ENCODE results near the gene KDELR3. TPM values are rescaled to one million over a fixed set of nuclear protein-coding genes. Genes with fewer than 3 reads are reported as not detected.

The KDELR3 gene
- polyA plus RNA-seq, 1 donor (not counting 4 experiments of a cell fraction or from before 2014, with no cell fraction given): 10.1 TPM

- dilution Hi-C loops (cut with MboI; ENCODE audit: extremely low pct_ligation_motif_present, low sequenced_read_pairs): no loop called here
- FAIRE-seq: no peak
These were observed 2.8 kb upstream of the KDELR3 start for GRCh38 chr22:38464992-38465672.

GRCh38 chr22:38465673-38466490, 2.0 kb upstream of the KDELR3 start:
- no peaks in the 10 kb centered on the region for H3K36me3 ChIP-seq (ENCODE audit: control insufficient read depth in 2 of 2, extremely low read depth in 1 of 2, insufficient read depth in 2 of 2, low read length in 2 of 2)
- H3K4me2 ChIP-seq (ENCODE audit: control insufficient read depth, extremely low read depth, insufficient read depth, low read depth, low read length): no peak overlapping the region
- H3K9ac ChIP-seq (ENCODE audit: control insufficient read depth, extremely low read depth, insufficient read depth, low read length): no peak overlapping the region
- dilution Hi-C loops (cut with MboI; ENCODE audit: extremely low pct_ligation_motif_present, low sequenced_read_pairs): no loop called here
- peaks cover 2% of the 10 kb centered on the region for H4K20me1 ChIP-seq (ENCODE audit: control insufficient read depth, extremely low read depth, insufficient read depth, low read length)
- TF ChIP-seq EZH2 (IDR thresholded peaks at IDR 0.05; ENCODE audit: low read length): no peak
- no peak for TF ChIP-seq CTCF (optimal IDR thresholded peaks at IDR 0.05 in 1 of 3, IDR thresholded peaks at IDR 0.05 in 1 of 3, conservative IDR thresholded peaks at IDR 0.05 in 1 of 3; ENCODE audit: extremely low read depth in 1 of 3, insufficient read depth in 2 of 3, low read length in 3 of 3)
- H3K27ac ChIP-seq (ENCODE audit: control insufficient read depth, insufficient read depth, low read length): no peak overlapping the region
- FAIRE-seq (no peak), DNase-seq (ENCODE audit: low read depth, low spot score) (no peak)
- no peak overlapping the region for H3K4me3 ChIP-seq (ENCODE audit: control insufficient read depth in 2 of 3, extremely low read depth in 1 of 3, insufficient read depth in 2 of 3, low read depth in 1 of 3, low read length in 3 of 3)
- peaks cover 22% of the 10 kb centered on the region for H3K4me1 ChIP-seq (ENCODE audit: control insufficient read depth, extremely low read depth, insufficient read depth, low read length)
- H3K9me3 ChIP-seq (ENCODE audit: control insufficient read depth, low read depth, low read length): no peaks in the 10 kb centered on the region
- H3K79me2 ChIP-seq (ENCODE audit: control insufficient read depth, insufficient read depth, low read length): no peaks in the 10 kb centered on the region
- H3K9me1 ChIP-seq (ENCODE audit: control insufficient read depth, extremely low read depth, insufficient read depth, low read length): no peaks in the 10 kb centered on the region
- peaks cover 32% of the 10 kb centered on the region for H3K27me3 ChIP-seq (ENCODE audit: control insufficient read depth, extremely low read depth, insufficient read depth, low read length)
- H2AFZ ChIP-seq (ENCODE audit: control insufficient read depth, low read length): no peak overlapping the region

More at GRCh38 chr22:38464992-38465672, 2.8 kb upstream of the KDELR3 start:
- no peak overlapping the region for H3K27ac ChIP-seq (ENCODE audit: control insufficient read depth, insufficient read depth, low read length)
- no peak overlapping the region for H3K9ac ChIP-seq (ENCODE audit: control insufficient read depth, extremely low read depth, insufficient read depth, low read length)
- TF ChIP-seq CTCF (optimal IDR thresholded peaks at IDR 0.05 in 1 of 3, IDR thresholded peaks at IDR 0.05 in 1 of 3, conservative IDR thresholded peaks at IDR 0.05 in 1 of 3; ENCODE audit: extremely low read depth in 1 of 3, insufficient read depth in 2 of 3, low read length in 3 of 3): no peak
- H3K9me1 ChIP-seq (ENCODE audit: control insufficient read depth, extremely low read depth, insufficient read depth, low read length): no peaks in the 10 kb centered on the region
- peaks cover 22% of the 10 kb centered on the region for H3K4me1 ChIP-seq (ENCODE audit: control insufficient read depth, extremely low read depth, insufficient read depth, low read length)
- H3K4me2 ChIP-seq (ENCODE audit: control insufficient read depth, extremely low read depth, insufficient read depth, low read depth, low read length): no peak overlapping the region
- H2AFZ ChIP-seq (ENCODE audit: control insufficient read depth, low read length): no peak overlapping the region
- no peaks in the 10 kb centered on the region for H3K36me3 ChIP-seq (ENCODE audit: control insufficient read depth in 2 of 2, extremely low read depth in 1 of 2, insufficient read depth in 2 of 2, low read length in 2 of 2)
- no peak for DNase-seq (ENCODE audit: low read depth, low spot score)
- H4K20me1 ChIP-seq (ENCODE audit: control insufficient read depth, extremely low read depth, insufficient read depth, low read length): peaks cover 2% of the 10 kb centered on the region
- no peaks in the 10 kb centered on the region for H3K79me2 ChIP-seq (ENCODE audit: control insufficient read depth, insufficient read depth, low read length)
- H3K4me3 ChIP-seq (ENCODE audit: control insufficient read depth in 2 of 3, extremely low read depth in 1 of 3, insufficient read depth in 2 of 3, low read depth in 1 of 3, low read length in 3 of 3): no peak overlapping the region
- H3K9me3 ChIP-seq (ENCODE audit: control insufficient read depth, low read depth, low read length): no peaks in the 10 kb centered on the region
- H3K27me3 ChIP-seq (ENCODE audit: control insufficient read depth, extremely low read depth, insufficient read depth, low read length): peaks cover 40% of the 10 kb centered on the region

Data from keratinocyte (primary cell).